Activated naive CD4-positive, alpha-beta T cell treated with anti-CD3 and anti-CD28 coated beads, Interleukin-2, amount 50 U/mL, for 72 hours (primary cell): ENCODE data around the gene HSD3B1. TPM values are rescaled to one million over a fixed set of nuclear protein-coding genes. Genes with fewer than 3 reads are reported as not detected.

ENCODE experiments used
- ATAC-seq, 2 donors: fragments of 150-1000 bp; cut with Tn5 transposase; 2 replicates each; pipeline ENCODE4 v1.10.0; 2021; ENCODE audit warnings: mild to moderate bottlenecking in 2 of 2, moderate library complexity in 2 of 2
- DNase-seq, 2 donors: peaks; one replicate each; pipeline ENCODE4 v3.0.0; 2021 to 2022; ENCODE audit warnings: low spot score in 2 of 2
- H3K27ac Mint-ChIP-seq, 2 donors: one replicate each; pipeline ENCODE4 v1.8.0; 2022; ENCODE audit warnings: mild to moderate bottlenecking in 2 of 2, mixed read lengths in 2 of 2
- H3K36me3 Mint-ChIP-seq, 2 donors: one replicate each; pipeline ENCODE4 v1.8.0; 2022; ENCODE audit warnings: mixed read lengths in 2 of 2
- H3K9me3 Mint-ChIP-seq, 2 donors: one replicate each; pipeline ENCODE4 v1.8.0; 2022; ENCODE audit warnings: mixed read lengths in 2 of 2
- total RNA-seq, 2 donors: library from RNA; stranded (reverse); gene quantifications; one replicate each; pipeline ENCODE4 v1.2.3, GENCODE V29; 2022

HSD3B1 gene
- not detected for total RNA-seq

DNA sequence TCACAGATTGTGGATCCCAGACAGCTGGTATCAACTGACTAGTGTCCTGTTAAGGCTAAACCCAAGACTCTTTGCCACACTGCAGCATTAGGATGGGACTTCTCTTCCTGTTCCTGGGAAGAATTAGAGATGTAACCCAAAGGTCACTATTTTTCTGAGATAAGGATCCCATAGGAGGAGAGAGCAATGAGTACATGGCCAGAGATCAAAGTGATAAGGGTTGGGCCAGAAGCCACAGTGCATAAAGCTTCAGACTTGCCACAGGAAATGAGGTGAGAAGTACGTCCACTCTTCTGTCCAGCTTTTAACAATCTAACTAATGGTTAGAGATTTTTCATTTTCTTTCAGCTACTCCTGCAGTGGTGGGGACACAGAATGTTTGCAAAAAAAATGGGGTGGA, at the start of gene HSD3B1:
HSD3B1 (plus strand) TSS at position 270 of the 400 bp plus-strand sequence. CDS start 267 bp downstream, outside the sequence.
- H3K36me3 Mint-ChIP-seq = no peaks in the 10 kb centered on the region
- DNase-seq = no peak
- H3K27ac Mint-ChIP-seq = no peak within 1 kb of the TSS
- no peak for ATAC-seq
- H3K9me3 Mint-ChIP-seq = no peaks in the 10 kb centered on the region

DNA sequence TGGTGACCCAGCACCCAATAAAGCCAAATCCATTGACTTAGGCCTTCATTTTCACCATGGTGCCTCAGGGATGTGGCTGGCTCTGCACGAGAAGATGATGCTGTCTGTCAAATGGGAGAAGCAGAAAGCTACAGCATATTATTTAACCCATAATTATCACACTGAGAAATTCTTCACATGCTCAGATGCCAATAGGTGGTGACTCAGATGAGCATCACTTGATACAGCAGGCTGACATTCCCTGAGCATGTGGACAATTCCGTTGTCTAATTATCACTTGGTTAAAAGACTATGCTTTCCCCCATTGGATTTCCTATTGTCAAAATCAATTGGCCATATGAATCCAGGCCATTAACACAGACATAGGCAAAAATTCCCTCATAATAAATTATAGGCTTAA, 44.0 kb upstream of the HSD3B1 start:
- Mint-ChIP-seq H3K36me3 (no peaks in the 10 kb centered on the region), H3K27ac (no peak overlapping the region), H3K9me3 (no peaks in the 10 kb centered on the region)
- DNase-seq = no peak
- no peak for ATAC-seq

DNA sequence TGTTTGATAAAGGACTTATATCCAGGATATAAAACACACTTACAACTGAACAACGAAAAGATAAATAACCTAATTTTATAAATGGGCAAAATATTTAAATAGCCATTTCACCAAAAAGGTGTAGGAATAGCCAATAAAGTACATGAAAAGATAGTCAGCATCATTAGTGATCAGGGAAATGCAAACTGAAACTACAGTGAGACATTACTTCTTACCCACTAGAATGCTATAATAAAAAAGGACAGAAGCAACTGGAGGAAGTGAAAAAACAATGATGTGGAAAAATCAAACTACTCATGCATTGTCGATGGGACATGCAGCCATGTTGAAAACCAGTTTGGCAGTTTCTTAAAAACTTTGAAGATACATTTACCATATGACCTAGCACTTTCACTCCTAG, 43.4 kb upstream of the HSD3B1 start:
- DNase-seq = no peak
- no peak for ATAC-seq

DNA sequence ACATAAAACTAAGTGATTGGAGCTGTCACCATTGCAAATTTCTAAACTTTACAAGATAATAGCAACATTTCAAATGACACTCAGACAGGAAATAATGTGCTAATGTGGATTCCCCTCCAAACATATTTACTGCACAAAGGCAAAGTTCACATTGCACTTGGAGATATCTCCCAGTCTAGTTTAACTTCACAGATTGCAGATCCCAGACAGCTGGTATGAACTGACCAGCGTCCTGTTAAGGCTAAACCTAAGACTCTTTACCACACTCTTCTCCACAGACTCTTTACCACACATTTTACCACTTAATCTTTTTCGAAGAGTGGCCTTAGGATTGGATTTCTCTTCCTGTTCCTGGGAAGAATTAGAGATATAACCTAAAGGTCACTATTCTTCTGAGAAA, 40.6 kb upstream of the HSD3B1 start:
- no peaks in the 10 kb centered on the region for H3K9me3 Mint-ChIP-seq
- DNase-seq = no peak
- no peaks in the 10 kb centered on the region for H3K36me3 Mint-ChIP-seq
- no peak for ATAC-seq
- H3K27ac Mint-ChIP-seq = no peak overlapping the region

More for the DNA sequence above, 43.4 kb upstream of the HSD3B1 start:
- Mint-ChIP-seq H3K36me3 (no peaks in the 10 kb centered on the region), H3K9me3 (no peaks in the 10 kb centered on the region), H3K27ac (no peak overlapping the region)

DNA sequence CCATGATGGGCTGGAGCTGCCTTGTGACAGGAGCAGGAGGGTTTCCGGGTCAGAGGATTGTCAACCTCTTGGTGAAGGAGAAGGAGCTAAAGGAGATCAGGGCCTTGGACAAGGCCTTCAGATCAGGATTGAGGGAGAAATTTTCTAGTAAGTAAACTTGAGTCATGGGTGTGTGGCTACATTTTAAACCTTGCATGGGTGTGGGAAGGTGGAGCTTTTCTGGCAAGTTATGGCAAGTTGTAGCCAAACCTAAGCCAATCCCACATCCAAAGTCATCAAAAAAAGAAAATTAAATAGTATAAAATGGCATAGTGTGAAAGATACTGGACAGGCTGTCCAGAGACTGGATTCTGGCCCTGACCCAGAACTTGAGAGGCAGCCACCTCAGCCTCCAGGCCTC, 39.8 kb upstream of the HSD3B1 start:
- H3K9me3 Mint-ChIP-seq = no peaks in the 10 kb centered on the region
- H3K36me3 Mint-ChIP-seq = no peaks in the 10 kb centered on the region
- no peak overlapping the region for H3K27ac Mint-ChIP-seq
- no peak for DNase-seq
- no peak for ATAC-seq

DNA sequence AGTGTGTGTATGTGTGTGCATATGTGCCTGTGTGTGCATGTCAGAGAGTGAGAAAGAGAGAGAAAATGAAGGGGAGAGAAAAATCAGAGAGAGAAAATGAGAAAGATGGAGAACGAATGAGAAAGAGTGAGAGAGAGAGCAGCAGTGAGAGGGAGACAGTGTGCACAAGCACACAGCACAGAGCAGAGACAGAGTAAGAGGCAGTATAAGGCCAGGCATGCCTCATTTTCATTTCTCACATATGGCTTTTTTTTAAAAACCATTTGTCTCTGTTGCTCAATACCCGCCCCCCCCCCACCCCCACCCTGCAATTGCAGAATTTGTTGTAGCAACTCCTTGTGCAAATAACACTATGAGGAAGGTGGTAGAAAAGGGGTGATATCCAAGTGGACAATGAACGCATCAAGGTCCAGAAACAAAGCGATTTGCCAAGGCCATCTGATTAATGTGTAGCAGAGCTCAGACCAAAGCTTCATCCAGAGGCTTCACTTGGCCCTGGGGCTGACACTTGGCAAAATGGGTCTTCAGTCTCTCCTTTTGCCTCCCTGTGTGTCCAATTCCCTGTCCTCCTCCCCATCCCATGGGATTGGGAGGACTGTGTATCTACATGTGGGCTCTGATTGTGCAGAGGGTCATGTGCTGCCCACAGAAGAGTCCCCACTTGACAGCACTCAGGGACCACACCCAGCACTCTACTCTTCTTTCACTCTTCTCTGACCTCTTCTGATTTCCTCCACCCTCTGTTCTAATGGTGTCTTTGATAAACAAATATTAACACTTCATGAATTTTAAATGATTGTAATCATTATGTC, 38.9 kb upstream of the HSD3B1 start:
- H3K9me3 Mint-ChIP-seq = no peaks in the 10 kb centered on the region
- ATAC-seq (no peak), DNase-seq (no peak)
- H3K27ac Mint-ChIP-seq = no peak overlapping the region
- H3K36me3 Mint-ChIP-seq = no peaks in the 10 kb centered on the region

DNA sequence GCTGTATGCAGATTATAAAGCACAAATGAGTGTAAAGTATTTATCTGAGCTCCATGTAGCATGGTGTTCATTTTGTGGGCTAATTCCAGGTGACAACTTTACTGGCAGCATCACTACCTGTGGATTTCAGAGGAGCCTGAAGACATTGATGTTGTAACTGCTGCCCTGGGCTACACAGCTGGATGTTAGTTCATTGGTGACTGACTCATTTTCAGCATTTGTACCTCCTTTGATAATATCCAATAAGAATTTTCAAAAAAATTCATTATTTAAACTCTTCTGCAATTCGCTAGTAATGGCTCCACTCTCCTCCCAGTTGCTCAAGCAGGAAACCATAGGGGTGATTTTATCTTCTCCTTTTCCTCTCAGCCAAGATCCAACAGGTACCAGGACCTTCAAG, 37.3 kb upstream of the HSD3B1 start:
- no peak for DNase-seq
- ATAC-seq = no peak
- no peaks in the 10 kb centered on the region for H3K9me3 Mint-ChIP-seq
- H3K27ac Mint-ChIP-seq = no peak overlapping the region
- no peaks in the 10 kb centered on the region for H3K36me3 Mint-ChIP-seq

DNA sequence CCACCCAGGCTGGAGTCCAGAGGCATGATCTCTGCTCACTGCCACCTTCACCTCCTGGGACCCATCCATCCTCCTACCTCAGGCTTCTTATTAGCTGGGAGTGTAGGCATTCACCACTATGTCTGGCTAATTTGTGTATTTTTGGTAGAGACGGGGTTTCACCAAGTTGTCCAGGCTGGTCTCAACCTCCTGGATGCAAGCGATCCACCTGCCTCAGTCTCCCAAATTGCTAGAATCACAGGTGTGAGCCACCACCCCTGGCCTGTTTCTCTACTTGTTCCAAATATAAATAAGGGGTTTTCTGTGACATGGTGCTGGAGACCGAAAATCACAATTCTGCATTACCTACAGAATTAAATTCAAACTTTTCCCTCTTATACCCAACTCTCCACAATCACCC, 36.6 kb upstream of the HSD3B1 start:
- Mint-ChIP-seq H3K9me3 (no peaks in the 10 kb centered on the region), H3K36me3 (no peaks in the 10 kb centered on the region), H3K27ac (no peak overlapping the region)
- ATAC-seq (no peak), DNase-seq (no peak)

DNA sequence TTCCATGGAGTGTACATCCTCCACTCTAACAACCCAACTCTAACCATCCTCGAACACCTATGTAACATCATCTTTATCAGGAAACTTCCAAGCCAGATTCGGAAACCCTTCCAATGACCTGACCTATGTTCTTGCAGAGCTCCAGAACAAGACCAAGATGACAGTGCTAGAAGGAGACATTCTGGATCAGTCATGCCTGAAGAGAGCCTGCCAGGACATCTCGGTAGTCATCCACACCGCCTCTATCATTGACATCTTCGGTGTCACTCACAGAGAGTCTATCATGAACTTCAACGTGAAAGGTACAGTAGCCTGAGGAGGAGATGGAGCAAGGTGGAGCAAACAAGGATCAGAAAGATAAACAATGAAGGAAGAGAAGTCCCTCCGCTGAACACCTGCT, 36.1 kb upstream of the HSD3B1 start:
- Mint-ChIP-seq H3K27ac (no peak overlapping the region), H3K36me3 (no peaks in the 10 kb centered on the region), H3K9me3 (no peaks in the 10 kb centered on the region)
- ATAC-seq = no peak
- no peak for DNase-seq

DNA sequence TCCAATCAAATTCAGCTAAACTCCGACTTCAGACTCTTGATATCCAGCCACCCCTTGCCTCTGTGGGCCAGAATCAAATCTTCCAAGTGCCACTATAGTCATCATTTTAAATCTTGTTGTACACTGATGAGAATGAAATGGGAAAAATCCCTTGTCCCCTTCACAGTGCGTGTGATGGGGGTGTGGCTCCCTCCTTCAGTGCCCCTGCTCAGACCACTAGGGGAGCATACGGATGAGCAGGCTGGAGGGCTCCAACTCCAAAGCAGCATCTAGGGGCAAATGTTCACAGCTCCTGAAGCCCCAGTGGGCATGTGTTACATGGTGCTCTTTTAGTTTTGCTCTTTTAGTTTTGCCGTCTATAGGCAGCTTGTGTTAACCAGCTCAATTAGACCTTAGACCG, 35.4 kb upstream of the HSD3B1 start:
- Mint-ChIP-seq H3K9me3 (no peaks in the 10 kb centered on the region), H3K27ac (no peak overlapping the region), H3K36me3 (no peaks in the 10 kb centered on the region)
- DNase-seq = no peak
- ATAC-seq = no peak

DNA sequence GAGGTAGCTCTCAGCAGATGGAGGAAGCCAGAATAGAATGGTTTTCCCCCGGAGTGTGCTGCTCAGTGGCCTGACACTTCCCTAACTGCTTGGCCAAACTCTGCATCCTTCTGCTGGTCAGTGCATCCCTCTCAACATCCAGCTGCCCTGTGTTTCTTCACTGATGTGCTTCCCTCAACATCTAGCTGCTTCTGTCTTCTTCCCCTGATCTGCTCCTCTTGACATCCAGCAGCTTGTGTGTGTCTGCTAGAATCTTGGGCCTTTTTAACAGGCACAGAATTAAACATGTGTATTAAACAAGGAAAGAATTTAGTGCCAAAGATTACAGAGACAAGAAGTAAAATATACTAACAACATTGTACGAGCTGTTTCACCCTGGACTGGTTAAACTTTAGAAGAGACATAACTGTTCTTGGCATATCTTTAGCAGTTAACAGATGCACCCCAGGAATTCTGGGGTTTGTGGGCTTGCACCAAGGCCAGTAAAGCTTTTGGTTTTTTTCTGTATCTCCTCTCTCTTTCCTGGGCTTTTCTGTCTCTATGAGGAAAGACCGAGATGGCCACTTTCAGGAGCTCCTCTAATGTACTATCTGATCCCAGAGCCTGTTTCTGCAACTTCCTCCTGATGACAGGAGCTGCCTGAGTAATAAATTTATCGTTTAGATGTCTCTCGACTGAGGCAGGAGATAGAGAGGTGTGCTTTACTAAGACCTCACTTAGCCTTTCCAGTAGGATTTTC, 34.8 kb upstream of the HSD3B1 start:
- Mint-ChIP-seq H3K27ac (no peak overlapping the region), H3K36me3 (no peaks in the 10 kb centered on the region), H3K9me3 (no peaks in the 10 kb centered on the region)
- DNase-seq (no peak), ATAC-seq (no peak)

DNA sequence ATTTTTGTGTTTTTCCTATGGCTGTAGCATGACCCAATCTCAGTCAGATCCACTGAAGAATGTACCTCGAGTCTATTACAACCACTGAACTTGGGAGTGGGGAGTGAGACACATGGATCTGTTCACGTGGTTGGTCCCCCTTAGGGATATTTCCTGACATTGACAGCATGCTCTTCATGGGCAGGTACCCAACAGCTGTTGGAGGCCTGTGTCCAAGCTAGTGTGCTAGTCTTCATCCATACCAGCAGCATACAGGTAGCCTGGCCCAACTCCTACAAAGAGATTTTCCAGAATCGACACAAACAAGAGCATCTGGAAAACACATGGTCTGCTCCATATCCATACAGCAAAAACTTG, 34.2 kb upstream of the HSD3B1 start:
- Mint-ChIP-seq H3K27ac (no peak overlapping the region), H3K9me3 (no peaks in the 10 kb centered on the region), H3K36me3 (no peaks in the 10 kb centered on the region)
- no peak for DNase-seq
- ATAC-seq = no peak

DNA sequence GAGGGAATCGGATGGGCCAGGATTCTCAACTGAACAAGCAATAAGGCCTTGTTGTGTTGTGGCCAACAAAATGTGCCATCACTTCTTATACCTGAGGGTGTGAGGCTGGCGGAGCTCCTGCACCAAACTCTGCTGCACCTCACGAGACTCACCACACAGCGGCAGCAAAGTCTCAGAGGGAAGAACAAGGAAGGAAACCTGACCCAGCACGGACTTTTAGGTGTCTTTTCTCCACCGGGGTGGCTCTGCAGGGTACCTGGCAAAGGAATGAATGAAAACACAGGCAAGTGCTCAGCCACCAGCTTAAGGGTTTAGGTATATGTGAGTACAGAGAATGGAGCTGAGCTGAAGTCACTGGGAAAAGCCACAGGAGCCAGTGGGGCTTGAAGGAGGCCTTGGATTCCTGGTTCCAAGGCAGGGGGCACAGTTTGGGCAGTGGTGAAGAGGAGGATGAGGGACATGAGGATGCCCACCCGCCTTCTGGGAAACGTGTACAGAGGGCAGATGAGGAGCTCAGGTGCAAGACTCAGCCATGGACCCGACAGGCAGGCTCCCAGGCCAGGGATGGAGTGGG, 31.1 kb upstream of the HSD3B1 start:
- DNase-seq (peak in 1 of 2 donors; percentile 33), ATAC-seq (no peak)
- H3K36me3 Mint-ChIP-seq = no peaks in the 10 kb centered on the region
- H3K9me3 Mint-ChIP-seq = no peaks in the 10 kb centered on the region
- no peak overlapping the region for H3K27ac Mint-ChIP-seq

DNA sequence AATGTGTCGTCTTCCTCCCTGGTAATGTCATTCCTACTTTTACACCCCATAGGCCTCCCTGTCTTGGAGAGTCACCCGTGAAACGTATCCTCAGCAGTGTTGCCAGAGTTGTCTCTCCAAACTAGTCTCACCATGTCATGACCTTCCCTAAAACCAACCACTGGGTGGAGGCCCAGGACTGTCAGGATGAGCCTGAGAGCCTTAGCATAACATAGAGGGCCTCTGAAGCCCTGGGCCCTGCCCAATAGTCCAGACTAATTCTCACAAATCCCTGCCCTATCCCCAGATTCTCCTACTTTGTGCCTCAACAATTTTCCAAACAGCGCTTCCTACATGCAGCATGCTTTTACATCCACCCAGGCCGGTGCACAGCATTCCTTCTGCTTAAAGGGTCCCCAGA, 29.3 kb upstream of the HSD3B1 start:
- no peak for ATAC-seq
- Mint-ChIP-seq H3K36me3 (no peaks in the 10 kb centered on the region), H3K27ac (no peak overlapping the region), H3K9me3 (no peaks in the 10 kb centered on the region)
- DNase-seq = no peak

DNA sequence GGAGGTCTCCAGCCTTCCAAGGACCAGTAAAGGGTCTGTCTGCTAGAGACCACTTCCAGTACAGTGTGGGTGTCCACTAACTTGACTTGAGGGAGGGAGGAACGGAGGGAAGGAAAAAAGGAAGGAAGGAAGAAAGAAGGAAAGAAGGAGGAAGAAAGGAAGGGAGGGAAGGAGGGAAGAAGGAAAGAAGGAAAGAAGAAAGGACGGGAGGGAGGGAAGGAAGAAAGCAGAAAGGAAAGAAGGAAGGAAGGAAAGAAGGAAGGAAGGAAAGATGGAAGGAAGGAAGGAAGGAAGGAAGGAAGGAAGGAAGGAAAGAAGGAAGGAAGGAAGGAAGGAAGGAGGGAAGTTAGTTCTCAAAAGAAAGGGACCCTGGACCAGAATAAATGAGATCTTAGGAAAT, 26.8 kb upstream of the HSD3B1 start:
- DNase-seq = no peak
- H3K27ac Mint-ChIP-seq = no peak overlapping the region
- no peak for ATAC-seq
- H3K36me3 Mint-ChIP-seq = no peaks in the 10 kb centered on the region
- H3K9me3 Mint-ChIP-seq = no peaks in the 10 kb centered on the region

DNA sequence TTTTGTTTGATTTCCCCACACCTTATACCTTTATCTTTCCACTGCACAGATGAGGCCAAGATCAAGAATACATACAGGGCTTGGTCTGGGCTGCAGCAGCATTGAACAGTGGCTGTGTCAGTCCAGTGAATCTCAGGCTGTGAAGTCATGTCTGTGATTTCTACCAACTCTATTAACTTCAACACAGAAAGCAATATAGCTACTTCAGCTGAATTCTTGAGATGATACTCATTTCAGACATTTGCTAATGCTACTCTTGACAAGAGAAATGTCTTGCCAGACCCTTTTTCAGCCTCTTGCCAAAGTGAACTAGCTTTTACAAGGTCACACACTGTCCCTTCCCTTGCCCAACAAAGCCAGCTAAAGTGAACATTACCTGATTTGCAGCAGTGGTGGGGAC, 25.1 kb upstream of the HSD3B1 start:
- H3K36me3 Mint-ChIP-seq = no peaks in the 10 kb centered on the region
- DNase-seq (no peak), ATAC-seq (no peak)
- H3K27ac Mint-ChIP-seq = no peak overlapping the region
- no peaks in the 10 kb centered on the region for H3K9me3 Mint-ChIP-seq

DNA sequence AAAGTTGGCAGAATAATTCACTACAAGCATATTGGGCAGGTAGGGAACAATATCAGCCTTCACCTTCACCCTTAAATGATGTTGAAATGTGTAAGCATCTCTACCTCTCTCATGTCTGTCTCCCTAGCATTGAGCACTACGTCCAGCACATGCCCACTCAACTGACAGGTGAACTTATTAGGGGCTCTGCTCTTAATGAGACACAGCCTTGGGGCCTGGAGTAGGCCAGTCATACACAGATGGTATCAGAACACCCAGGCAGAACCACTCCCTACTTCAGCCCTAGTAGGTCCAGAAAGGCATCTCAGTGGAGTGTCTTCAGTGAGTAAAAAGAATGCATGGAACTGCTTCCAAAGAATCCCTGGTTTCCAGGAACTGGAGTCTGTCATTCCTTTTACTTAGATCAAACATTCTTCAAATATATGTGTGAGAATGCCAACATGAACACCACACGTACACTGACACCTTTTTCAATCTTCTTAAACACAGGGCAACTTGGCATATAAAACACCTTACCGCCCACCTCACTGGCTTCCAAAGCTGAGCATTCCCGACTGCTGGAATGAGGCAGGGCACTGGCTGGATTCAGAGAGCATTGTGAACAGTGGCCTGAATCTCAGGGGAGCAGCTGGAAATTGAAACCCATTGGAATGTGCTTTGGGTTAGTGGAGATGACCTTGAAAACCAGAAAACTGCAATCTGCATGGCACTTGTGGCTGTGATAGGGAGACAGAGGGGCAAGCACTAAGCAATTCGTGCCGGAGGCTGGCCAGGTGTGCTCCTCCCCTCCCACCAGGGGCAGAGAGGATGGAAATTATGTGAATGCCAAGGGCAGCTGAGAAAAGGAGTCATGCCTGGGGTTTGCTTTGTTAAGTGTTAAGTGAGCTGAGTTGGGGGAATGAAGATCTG, 24.2 kb upstream of the HSD3B1 start:
- Mint-ChIP-seq H3K9me3 (no peaks in the 10 kb centered on the region), H3K27ac (no peak overlapping the region), H3K36me3 (no peaks in the 10 kb centered on the region)
- ATAC-seq (no peak), DNase-seq (no peak)
